T-helper 1 cell treated with Interleukin-12 subunit alpha and Interleukin-12 subunit beta and Interleukin-4 antibody, amounts not matched to agents 30 ng/mL and 1 ng/mL, for 36 hours (primary cell): Measurements from ENCODE around the gene RGSL1. TPM values are rescaled to one million over a fixed set of nuclear protein-coding genes. Genes with fewer than 3 reads are reported as not detected.

Experiments used
- intact Hi-C: fragments of 100-400 bp; cut with micrococcal nuclease; formaldehyde crosslinking; loops from one replicate; pipeline ENCODE4 v1.15.1; 2024
- total RNA-seq: library from RNA; stranded (reverse); gene quantifications from 2 replicates; pipeline ENCODE4 v1.2.3, GENCODE V29; 2022

RGSL1 gene
- total RNA-seq, 1 donor from 2014 or later: not detected

DNA sequence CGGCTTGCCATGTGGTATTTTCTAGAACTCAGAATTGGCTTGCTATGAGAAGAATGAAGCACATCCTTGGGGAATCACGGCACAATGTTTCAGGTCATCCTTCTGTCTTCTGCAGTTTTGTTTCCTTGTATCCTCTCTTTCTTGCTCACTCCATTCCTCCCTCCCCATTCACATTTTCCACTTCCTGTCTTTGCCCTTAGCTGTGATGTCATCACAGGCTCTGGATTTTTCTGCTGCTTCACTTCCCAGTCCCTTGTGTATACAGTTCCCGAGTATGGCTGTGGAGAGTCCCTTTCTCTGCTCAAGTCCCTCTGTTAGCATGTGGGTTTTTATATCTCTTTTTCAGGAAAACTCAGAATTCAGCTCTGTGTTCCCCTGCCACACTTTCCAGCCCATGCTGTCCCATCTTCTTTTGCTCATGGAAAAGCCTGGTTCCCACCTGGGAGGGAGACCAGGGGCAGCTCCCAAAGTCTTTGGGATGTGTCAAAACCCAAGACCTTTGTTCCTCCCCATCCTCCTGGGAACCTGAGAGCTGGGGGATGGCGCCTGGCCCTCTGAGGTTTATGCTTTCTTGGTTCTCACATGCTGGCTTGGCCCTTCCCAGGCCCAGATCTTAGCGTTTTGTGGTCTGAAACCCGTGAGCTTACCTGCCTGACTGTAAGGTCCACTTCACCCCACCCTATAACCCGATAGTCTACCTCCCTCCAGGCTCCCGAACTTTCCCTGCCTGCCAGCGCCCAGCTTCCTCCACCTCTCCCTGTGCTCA lies 159.1 kb downstream of the RGSL1 start:
- intact Hi-C loops: no loop called here

Other genes starting within 250 kb of the RGSL1 start
- 218 and 225 TPM in 2 replicates for gene GLUL, start 58.4 kb upstream of the RGSL1 start, total RNA-seq
- not detected in 2 replicates for gene TEDDM1, start 49.5 kb upstream of the RGSL1 start, total RNA-seq
- 5.3 and 6.0 TPM in 2 replicates for gene RNASEL, start 139.1 kb downstream of the RGSL1 start, total RNA-seq
- gene RGS16, start 154.2 kb downstream of the RGSL1 start, total RNA-seq: 35.7 and 37.8 TPM in 2 replicates
- 0.17 TPM in 1 of 2 replicates, not detected in the other for gene RGS8, start 234.4 kb downstream of the RGSL1 start, total RNA-seq